DOHH2 (cell line): Measurements from ENCODE around the gene OTOA.

Experiments used
- EZH2phosphoT487 ChIP-seq: fragments of 200-600 bp; sonication (generic); IDR thresholded peaks from 2 replicates; pipeline ENCODE4 v1.6.1; 2017; ENCODE audit warnings: borderline replicate concordance, mild to moderate bottlenecking, antibody characterized with exemption, low read length, moderate library complexity, mixed read lengths
- TF ChIP-seq, protein P1 (sequence below): fragments of 200-600 bp; sonication (generic); IDR thresholded peaks from one replicate; pipeline ENCODE4 v1.5.1; 2014; ENCODE audit warnings: antibody characterized with exemption, mild to moderate bottlenecking, low read depth, low read length; ENCODE audit not compliant: poor library complexity, severe bottlenecking

DNA sequence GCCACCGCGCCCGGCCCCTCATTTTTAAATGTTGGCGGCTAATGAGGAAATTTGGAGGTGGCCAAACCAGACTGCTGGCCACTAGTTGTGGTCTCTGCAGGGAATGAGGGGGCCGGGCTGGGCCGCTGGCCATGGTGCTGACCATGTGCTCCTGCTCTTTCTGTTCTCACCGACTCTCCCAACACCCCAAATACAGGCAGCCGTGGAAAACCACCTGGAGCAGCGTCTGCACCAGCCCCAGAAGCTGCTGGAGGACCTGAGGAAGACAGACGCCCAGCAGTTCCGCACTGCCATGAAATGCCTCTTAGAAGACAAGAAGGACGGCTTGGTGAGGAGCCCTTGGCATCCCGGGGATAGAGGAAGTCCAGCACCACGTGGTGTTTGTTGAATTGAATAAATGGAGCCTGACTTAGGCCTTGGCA lies 21.3 kb downstream of the OTOA start:
- TF ChIP-seq, protein P1, sequence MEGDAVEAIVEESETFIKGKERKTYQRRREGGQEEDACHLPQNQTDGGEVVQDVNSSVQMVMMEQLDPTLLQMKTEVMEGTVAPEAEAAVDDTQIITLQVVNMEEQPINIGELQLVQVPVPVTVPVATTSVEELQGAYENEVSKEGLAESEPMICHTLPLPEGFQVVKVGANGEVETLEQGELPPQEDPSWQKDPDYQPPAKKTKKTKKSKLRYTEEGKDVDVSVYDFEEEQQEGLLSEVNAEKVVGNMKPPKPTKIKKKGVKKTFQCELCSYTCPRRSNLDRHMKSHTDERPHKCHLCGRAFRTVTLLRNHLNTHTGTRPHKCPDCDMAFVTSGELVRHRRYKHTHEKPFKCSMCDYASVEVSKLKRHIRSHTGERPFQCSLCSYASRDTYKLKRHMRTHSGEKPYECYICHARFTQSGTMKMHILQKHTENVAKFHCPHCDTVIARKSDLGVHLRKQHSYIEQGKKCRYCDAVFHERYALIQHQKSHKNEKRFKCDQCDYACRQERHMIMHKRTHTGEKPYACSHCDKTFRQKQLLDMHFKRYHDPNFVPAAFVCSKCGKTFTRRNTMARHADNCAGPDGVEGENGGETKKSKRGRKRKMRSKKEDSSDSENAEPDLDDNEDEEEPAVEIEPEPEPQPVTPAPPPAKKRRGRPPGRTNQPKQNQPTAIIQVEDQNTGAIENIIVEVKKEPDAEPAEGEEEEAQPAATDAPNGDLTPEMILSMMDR = no peak
- no peak for TF ChIP-seq EZH2phosphoT487
